HG03432 (cell line): Measurements from ENCODE around the gene GJC1.
"Not testable (repeated sequence)": the region's sequence is repeated elsewhere in the genome, so short reads cannot be mapped to it uniquely, and the experiment has no call there.

Experiments used
- ATAC-seq: cut with Tn5 transposase; IDR thresholded peaks from one replicate; pipeline ENCODE4 v1.9.1; 2021; ENCODE audit warnings: mild to moderate bottlenecking, moderate library complexity; ENCODE audit not compliant: unreplicated experiment

The GJC1 gene

GRCh38 chr17:44763170-44763569, 66.9 kb downstream of the GJC1 start:
- ATAC-seq, result no peak

GRCh38 chr17:44761932-44762810, 67.9 kb downstream of the GJC1 start:
- no peak for ATAC-seq

GRCh38 chr17:44760474-44761308, 69.4 kb downstream of the GJC1 start:
- no peak for ATAC-seq

- ATAC-seq, result no peak
Observed at GRCh38 chr17:44759916-44760243, 70.2 kb downstream of the GJC1 start.

- ATAC-seq, result no peak
Observed at GRCh38 chr17:44759086-44759915, 70.8 kb downstream of the GJC1 start.

- no peak for ATAC-seq
Observed at GRCh38 chr17:44758414-44759085, 71.5 kb downstream of the GJC1 start, which contains the start of gene ADAM11. Gene ADAM11, plus strand, starts transcription at chr17:44758988. Its CDS starts 212 bp downstream, at chr17:44759200.

- no peak for ATAC-seq
Observed at GRCh38 chr17:44757918-44758413, 72.1 kb downstream of the GJC1 start.

GRCh38 chr17:44757045-44757917, 72.8 kb downstream of the GJC1 start:
- ATAC-seq, result no peak

GRCh38 chr17:44755180-44755579, 74.9 kb downstream of the GJC1 start:
- not testable (repeated sequence) for ATAC-seq

- ATAC-seq, result no peak
Observed at GRCh38 chr17:44754276-44754675, 75.8 kb downstream of the GJC1 start.

GRCh38 chr17:44752953-44753861, 76.9 kb downstream of the GJC1 start:
- no peak for ATAC-seq

- ATAC-seq, result no peak
Observed at GRCh38 chr17:44751806-44752205, 78.3 kb downstream of the GJC1 start.

- no peak for ATAC-seq
Observed at GRCh38 chr17:44751331-44751730, 78.8 kb downstream of the GJC1 start.

GRCh38 chr17:44749980-44750318, 80.1 kb downstream of the GJC1 start:
- ATAC-seq, result no peak

GRCh38 chr17:44749076-44749979, 80.8 kb downstream of the GJC1 start:
- ATAC-seq, result no peak
